B cell (primary cell): ENCODE results near the gene MCM5. TPM values are rescaled to one million over a fixed set of nuclear protein-coding genes. Genes with fewer than 3 reads are reported as not detected.

Experiments
- ATAC-seq: fragments of 200-7000 bp; cut with Tn5 transposase; one replicate; pipeline ENCODE4 v1.10.0; 2021; ENCODE audit warnings: low read depth, mild to moderate bottlenecking, moderate number of reproducible peaks, moderate library complexity
- CTCF ChIA-PET: fragments of 350-600 bp; sonication (Branson Sonifier 250); formaldehyde crosslinking; loops from one replicate; lab custom pipeline; 2021; ENCODE audit warnings: antibody characterized with exemption, inconsistent platforms; lab: Charles Lee
- POLR2A ChIA-PET: fragments of 350-600 bp; sonication (Branson Sonifier 250); formaldehyde crosslinking; loops from one replicate; lab custom pipeline; 2021; ENCODE audit warnings: antibody characterized with exemption; lab: Charles Lee
- DNase-seq: peaks from one replicate; pipeline ENCODE4 v3.0.0; 2013
- H2AFZ ChIP-seq: 2 replicates; pipeline ENCODE4 v1.6.1; 2012; ENCODE audit warnings: mild to moderate bottlenecking, low read depth, low read length; ENCODE audit not compliant: insufficient read depth, poor library complexity, severe bottlenecking
- H3K27ac ChIP-seq, 2 donors: 1 replicate in 1 of 2; 2 replicates in 1 of 2; pipeline ENCODE4 v1.5.1; 2012 to 2013; ENCODE audit warnings: low read length in 2 of 2, mild to moderate bottlenecking in 2 of 2, moderate library complexity in 1 of 2
- H3K27me3 ChIP-seq, 4 experiments: fragments of 200-600 bp in 1 of 4; sonication (generic) in 1 of 4; replicated peaks in 1 of 4; 1 replicate in 2 of 4; 2 replicates in 2 of 4; pipeline versions ENCODE4 v1.6.1 to v1.7.0; 2013 to 2016; ENCODE audit warnings: low read length in 3 of 4, mild to moderate bottlenecking in 2 of 4, mixed read lengths in 1 of 4, moderate library complexity in 1 of 4; ENCODE audit not compliant: insufficient read depth in 4 of 4, control insufficient read depth in 3 of 4; ENCODE audit errors: control extremely low read depth in 1 of 4
- H3K36me3 ChIP-seq, 2 experiments: replicated peaks in 1 of 2; 1 replicate in 1 of 2; 2 replicates in 1 of 2; pipeline versions ENCODE4 v1.6.1 to v1.7.1; 2013; ENCODE audit warnings: low read length in 1 of 2; ENCODE audit not compliant: insufficient read depth in 2 of 2, control insufficient read depth in 1 of 2; ENCODE audit errors: control extremely low read depth in 1 of 2, extremely low read depth in 1 of 2
- H3K4me1 ChIP-seq, 2 donors: fragments of 200-600 bp in 1 of 2; sonication (generic) in 1 of 2; 1 replicate in 1 of 2; 2 replicates in 1 of 2; pipeline versions ENCODE4 v1.5.1 to v1.6.1; 2013 to 2017; ENCODE audit warnings: low read length in 2 of 2; ENCODE audit not compliant: control insufficient read depth in 2 of 2, insufficient read depth in 2 of 2
- H3K4me2 ChIP-seq: replicated peaks from 2 replicates; pipeline ENCODE3; 2012; ENCODE audit warnings: mild to moderate bottlenecking, low read depth, low read length; ENCODE audit not compliant: poor library complexity, severe bottlenecking
- H3K4me3 ChIP-seq, 5 experiments: fragments of 200-600 bp in 1 of 5; sonication (generic) in 1 of 5; 1 replicate in 3 of 5; 2 replicates in 2 of 5; pipeline versions ENCODE4 v1.5.1 to v1.7.0; 2011 to 2016; ENCODE audit warnings: low read length in 4 of 5, mild to moderate bottlenecking in 4 of 5, low read depth in 2 of 5, control low read depth in 1 of 5, moderate library complexity in 1 of 5; ENCODE audit not compliant: insufficient read depth in 1 of 5; ENCODE audit errors: control extremely low read depth in 1 of 5, extremely low read depth in 1 of 5
- H3K79me2 ChIP-seq: fragments of 200-600 bp; sonication (generic); one replicate; pipeline ENCODE4 v1.6.0; 2016; ENCODE audit warnings: low read length; ENCODE audit not compliant: control insufficient read depth, insufficient read depth
- H3K9ac ChIP-seq: fragments of 200-600 bp; sonication (generic); 2 replicates; pipeline ENCODE4 v1.6.1; 2017; ENCODE audit warnings: mild to moderate bottlenecking, low read length, moderate library complexity
- H3K9me3 ChIP-seq, 3 donors: one replicate each; pipeline versions ENCODE4 v1.6.1 to v1.7.1; 2013; ENCODE audit warnings: low read length in 2 of 3; ENCODE audit not compliant: control insufficient read depth in 2 of 3, insufficient read depth in 1 of 3; ENCODE audit errors: control extremely low read depth in 1 of 3
- H4K20me1 ChIP-seq: 2 replicates; pipeline ENCODE4 v1.6.0; 2012; ENCODE audit warnings: mild to moderate bottlenecking, low read length; ENCODE audit not compliant: insufficient read depth, control insufficient read depth, poor library complexity, severe bottlenecking
- H3K27ac Mint-ChIP-seq: one replicate; pipeline ENCODE4 v1.8.0; 2021; ENCODE audit warnings: mixed read lengths
- H3K27me3 Mint-ChIP-seq: one replicate; pipeline ENCODE4 v1.8.0; 2021; ENCODE audit warnings: mixed read lengths
- H3K4me1 Mint-ChIP-seq: one replicate; pipeline ENCODE4 v1.8.0; 2021; ENCODE audit warnings: mixed read lengths
- H3K4me3 Mint-ChIP-seq: one replicate; pipeline ENCODE4 v1.8.0; 2021; ENCODE audit warnings: mixed read lengths
- H3K9me3 Mint-ChIP-seq: one replicate; pipeline ENCODE4 v1.8.0; 2022; ENCODE audit warnings: mixed read lengths; ENCODE audit not compliant: insufficient read depth
- CTCF ChIP-seq: fragments of 200-600 bp; IDR thresholded peaks from one replicate; pipeline ENCODE4 v1.8.0; 2022; ENCODE audit warnings: antibody characterized with exemption, mild to moderate bottlenecking
- EZH2 ChIP-seq: IDR thresholded peaks from 2 replicates; pipeline ENCODE4 v1.6.1; 2012; ENCODE audit warnings: borderline replicate concordance, low read depth, mild to moderate bottlenecking, moderate library complexity, low read length; ENCODE audit not compliant: insufficient read depth, poor library complexity, severe bottlenecking
- WGBS: methylation state at CpG from one replicate; pipeline ENCODE4 v1.1.5; 2013; ENCODE audit warnings: missing lambda C conversion rate; ENCODE audit not compliant: insufficient coverage; 5-methylcytosine and 5-hydroxymethylcytosine counted together
- intact Hi-C: fragments of 100-400 bp; cut with micrococcal nuclease; formaldehyde crosslinking; loops from one replicate; pipeline ENCODE4 v1.10.0; 2022
- polyA plus RNA-seq: library from polyadenylated mRNA; depleted of rRNA; stranded (reverse); fragments of >200 nt; gene quantifications from 2 replicates; pipeline ENCODE4 v1.2.3, GENCODE V29; 2012
- total RNA-seq, 2 donors: library from RNA; stranded (reverse); fragments of 120-200 nt in 1 of 2; gene quantifications; 1 replicate in 1 of 2; 2 replicates in 1 of 2; pipeline versions ENCODE4 v1.2.3 to v1.2.4, GENCODE V29; 2013 to 2022

The MCM5 gene
- total and polyA plus RNA-seq, 2 donors (not counting 1 experiment from before 2014, with no cell fraction given) = 112 to 203 TPM

DNA sequence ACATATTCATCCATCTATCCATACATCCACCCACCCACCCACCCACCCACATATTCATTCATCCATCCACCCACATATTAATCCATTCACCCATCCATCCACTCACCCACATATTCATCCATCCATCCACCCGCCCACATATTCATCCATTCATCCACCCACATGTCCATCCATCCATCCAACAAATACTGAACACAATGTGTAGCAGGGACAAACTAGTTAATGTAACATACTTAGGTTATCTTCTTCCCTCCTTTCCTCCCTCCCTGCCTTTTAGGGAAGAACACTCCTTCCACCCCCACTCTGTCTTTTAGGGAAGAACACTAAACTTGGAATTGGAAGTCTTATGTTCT, 39.4 kb downstream of the MCM5 start:
- Histone ChIP-seq H3K9me3 (peaks cover 0 to 4% (median 0%) of the 10 kb centered on the region in 3 donors), H3K27ac (no peak overlapping the region), H2AFZ (no peak overlapping the region), H3K4me2 (no peak overlapping the region), H3K4me1 (no peaks in the 10 kb centered on the region), H3K36me3 (peaks cover 1 to 3% of the 10 kb centered on the region in 2 experiments), H3K79me2 (peaks cover 7% of the 10 kb centered on the region), H4K20me1 (no peaks in the 10 kb centered on the region), H3K4me3 (no peak overlapping the region), H3K27me3 (no peaks in the 10 kb centered on the region), H3K9ac (no peak overlapping the region)
- no CpG with 5 or more reads among the region's 1 CpG for WGBS
- Mint-ChIP-seq H3K27ac (no peak overlapping the region), H3K9me3 (no peaks in the 10 kb centered on the region), H3K4me3 (no peak overlapping the region), H3K27me3 (no peaks in the 10 kb centered on the region), H3K4me1 (no peaks in the 10 kb centered on the region)
- DNase-seq = no peak
- CTCF ChIA-PET = no interaction called here
- no peak for ATAC-seq
- TF ChIP-seq CTCF (no peak), EZH2 (no peak)
- intact Hi-C loops = loop anchor here (2.0 to 10.0 kb wide), 2 partner anchors 61 to 685 kb away; no protein-coding TSS in a partner anchor
- POLR2A ChIA-PET = no interaction called here

DNA sequence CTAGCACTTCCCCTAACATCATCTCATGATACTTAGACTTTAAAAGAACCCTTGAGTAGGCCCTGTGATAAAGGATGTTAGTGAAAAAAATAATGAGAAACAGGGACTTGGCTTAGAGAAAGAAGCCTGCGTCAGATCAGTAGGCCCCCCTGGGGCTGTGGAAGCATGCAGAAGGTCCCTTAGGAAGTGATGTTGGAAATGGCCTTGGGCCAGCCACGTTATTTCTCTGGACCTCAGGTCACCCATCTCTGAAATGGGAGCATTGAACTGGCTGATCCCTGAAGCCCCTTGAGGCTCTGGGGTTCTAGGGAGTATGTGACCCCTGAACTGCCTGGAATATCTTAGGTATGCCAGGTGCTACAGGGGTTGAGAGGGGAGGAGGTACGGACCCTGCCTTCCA, 40.2 kb downstream of the MCM5 start:
- H3K27ac Mint-ChIP-seq = no peak overlapping the region
- peaks cover 1 to 3% of the 10 kb centered on the region in 2 experiments for H3K36me3 ChIP-seq
- no peak overlapping the region for H3K4me2 ChIP-seq
- ATAC-seq (no peak), DNase-seq (no peak)
- H3K27me3 Mint-ChIP-seq = no peaks in the 10 kb centered on the region
- no peaks in the 10 kb centered on the region for H3K4me1 ChIP-seq
- no peak overlapping the region for H3K27ac ChIP-seq
- ChIA-PET POLR2A (no interaction called here), CTCF (no interaction called here)
- H4K20me1 ChIP-seq = no peaks in the 10 kb centered on the region
- no peak overlapping the region for H3K4me3 ChIP-seq
- no peak overlapping the region for H3K9ac ChIP-seq
- peaks cover 0 to 4% (median 0%) of the 10 kb centered on the region in 3 donors for H3K9me3 ChIP-seq
- H3K27me3 ChIP-seq = no peaks in the 10 kb centered on the region
- H3K79me2 ChIP-seq = peaks cover 7% of the 10 kb centered on the region
- TF ChIP-seq EZH2 = no peak
- no peak for TF ChIP-seq CTCF
- H3K4me1 Mint-ChIP-seq = no peaks in the 10 kb centered on the region
- intact Hi-C loops = no loop called here
- no peak overlapping the region for H2AFZ ChIP-seq
- H3K4me3 Mint-ChIP-seq = no peak overlapping the region
- 83% methylated on average over 3 of the region's 3 CpGs for WGBS
- no peaks in the 10 kb centered on the region for H3K9me3 Mint-ChIP-seq
